MM.1S (cell line): Measurements from ENCODE around the gene SLCO4A1.

Source experiments
- DNase-seq: peaks from one replicate; pipeline ENCODE4 v3.0.0-alpha.2; 2015
- H2AFZ ChIP-seq: fragments of 300-600 bp; sonication (generic); 2 replicates; pipeline ENCODE4 v1.6.0; 2016; ENCODE audit warnings: antibody characterized with exemption, low read length
- H3F3A ChIP-seq: fragments of 300-600 bp; sonication (generic); 2 replicates; pipeline ENCODE4 v1.6.1; 2016; ENCODE audit warnings: mild to moderate bottlenecking, antibody characterized with exemption, low read length, moderate library complexity, mixed read lengths; ENCODE audit not compliant: insufficient read depth
- H3K27ac ChIP-seq: fragments of 300-600 bp; sonication (generic); 2 replicates; pipeline ENCODE4 v1.5.1; 2016; ENCODE audit warnings: mild to moderate bottlenecking, low read length
- H3K27me3 ChIP-seq: fragments of 300-600 bp; sonication (generic); replicated peaks from 2 replicates; pipeline ENCODE4 v1.6.0; 2016; ENCODE audit warnings: low read length; ENCODE audit not compliant: insufficient read depth
- H3K36me3 ChIP-seq: fragments of 300-600 bp; sonication (generic); replicated peaks from 2 replicates; pipeline ENCODE4 v1.6.1; 2016; ENCODE audit warnings: mild to moderate bottlenecking, low read length, mixed read lengths; ENCODE audit not compliant: insufficient read depth
- H3K4me1 ChIP-seq: fragments of 300-600 bp; sonication (generic); 2 replicates; pipeline ENCODE4 v1.6.1; 2016; ENCODE audit warnings: low read length, mixed read lengths
- H3K4me2 ChIP-seq: fragments of 300-600 bp; sonication (generic); 2 replicates; pipeline ENCODE4 v1.6.0; 2016; ENCODE audit warnings: low read depth, low read length
- H3K4me3 ChIP-seq: fragments of 300-600 bp; sonication (generic); 2 replicates; pipeline ENCODE4 v1.5.1; 2016; ENCODE audit warnings: low read length, mixed read lengths
- H3K79me2 ChIP-seq: fragments of 300-600 bp; sonication (generic); 2 replicates; pipeline ENCODE4 v1.6.1; 2016; ENCODE audit warnings: mixed run types, low read length, mixed read lengths
- H3K9ac ChIP-seq: fragments of 300-600 bp; sonication (generic); 2 replicates; pipeline ENCODE4 v1.6.1; 2016; ENCODE audit warnings: low read length, mixed read lengths
- H3K9me2 ChIP-seq: fragments of 300-600 bp; sonication (generic); replicated peaks from 2 replicates; pipeline ENCODE4 v1.6.1; 2016; ENCODE audit warnings: mild to moderate bottlenecking, low read length, mixed read lengths; ENCODE audit not compliant: insufficient read depth
- H3K9me3 ChIP-seq: fragments of 300-600 bp; sonication (generic); replicated peaks from 2 replicates; pipeline ENCODE4 v1.6.1; 2016; ENCODE audit warnings: mild to moderate bottlenecking, low read length, mixed read lengths; ENCODE audit not compliant: insufficient read depth
- H4K20me1 ChIP-seq: fragments of 300-600 bp; sonication (generic); 2 replicates; pipeline ENCODE4 v1.6.1; 2016; ENCODE audit warnings: mild to moderate bottlenecking, low read length, moderate library complexity, mixed read lengths; ENCODE audit not compliant: insufficient read depth
- EZH2 ChIP-seq: fragments of 300-600 bp; sonication (generic); optimal IDR thresholded peaks from 2 replicates; pipeline ENCODE3; 2017; ENCODE audit warnings: low read depth, mild to moderate bottlenecking, antibody characterized with exemption, low read length, mixed read lengths
- EZH2phosphoT487 ChIP-seq: fragments of 300-600 bp; sonication (generic); IDR thresholded peaks from 2 replicates; pipeline ENCODE4 v1.6.1; 2018; ENCODE audit warnings: antibody characterized with exemption, low read length
- TF ChIP-seq, protein P1 (sequence below): fragments of 300-600 bp; sonication (generic); IDR thresholded peaks from 2 replicates; pipeline ENCODE4 v1.5.1; 2016; ENCODE audit warnings: antibody characterized with exemption, low read length, mixed read lengths

Gene SLCO4A1

DNA sequence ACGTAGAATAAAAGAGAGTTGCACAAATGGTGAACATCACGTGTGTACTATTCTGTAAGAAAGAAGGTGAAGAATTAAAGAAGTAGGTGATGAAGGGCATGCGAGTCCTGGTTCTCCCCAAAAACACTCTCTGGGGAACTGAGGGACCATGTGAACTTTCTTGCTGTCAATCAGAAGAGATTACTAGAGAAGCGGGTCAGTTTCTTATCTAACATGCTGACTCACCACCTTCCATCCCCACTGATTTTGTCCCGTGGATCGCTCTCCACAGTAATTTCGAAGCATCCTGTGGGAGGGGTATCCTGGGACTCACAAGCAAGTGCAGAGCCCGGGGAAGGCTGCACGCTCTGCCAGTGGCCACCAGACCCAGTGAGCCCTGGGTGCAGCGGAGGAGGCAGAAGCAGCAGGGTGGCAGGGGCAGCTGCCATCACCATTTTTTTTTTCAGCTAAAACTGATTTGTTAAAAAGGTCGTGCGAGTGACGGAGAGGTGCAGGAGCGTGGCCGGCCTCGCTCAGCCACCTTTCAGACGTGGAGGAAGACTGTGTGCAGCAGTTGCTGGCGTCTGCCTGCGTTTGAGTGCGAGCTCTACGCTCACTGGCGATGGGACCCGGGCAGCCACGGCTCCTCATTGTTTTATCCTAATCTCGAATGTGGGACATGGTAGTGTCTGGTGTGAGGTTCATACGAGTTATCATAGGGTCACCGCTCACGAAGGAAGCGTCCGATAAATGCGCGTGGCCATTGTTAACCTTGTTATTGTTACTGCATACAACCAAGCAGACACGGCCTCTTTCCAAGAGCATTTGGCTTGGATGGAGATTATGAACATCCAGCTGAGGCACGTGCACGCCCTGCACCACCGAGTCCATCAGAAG, 28.0 kb upstream of the SLCO4A1 start:
- Histone ChIP-seq H3K27me3 (peaks cover 75% of the 10 kb centered on the region), H3K4me1 (no peaks in the 10 kb centered on the region), H3K27ac (no peak overlapping the region), H3K9me2 (no peaks in the 10 kb centered on the region), H4K20me1 (no peaks in the 10 kb centered on the region), H3F3A (no peaks in the 10 kb centered on the region), H3K4me3 (no peak overlapping the region), H3K79me2 (no peaks in the 10 kb centered on the region), H3K36me3 (no peaks in the 10 kb centered on the region), H3K9me3 (no peaks in the 10 kb centered on the region), H3K9ac (no peak overlapping the region), H3K4me2 (no peak overlapping the region), H2AFZ (no peak overlapping the region)
- TF ChIP-seq EZH2phosphoT487 (no peak), EZH2 (no peak)
- TF ChIP-seq, protein P1, sequence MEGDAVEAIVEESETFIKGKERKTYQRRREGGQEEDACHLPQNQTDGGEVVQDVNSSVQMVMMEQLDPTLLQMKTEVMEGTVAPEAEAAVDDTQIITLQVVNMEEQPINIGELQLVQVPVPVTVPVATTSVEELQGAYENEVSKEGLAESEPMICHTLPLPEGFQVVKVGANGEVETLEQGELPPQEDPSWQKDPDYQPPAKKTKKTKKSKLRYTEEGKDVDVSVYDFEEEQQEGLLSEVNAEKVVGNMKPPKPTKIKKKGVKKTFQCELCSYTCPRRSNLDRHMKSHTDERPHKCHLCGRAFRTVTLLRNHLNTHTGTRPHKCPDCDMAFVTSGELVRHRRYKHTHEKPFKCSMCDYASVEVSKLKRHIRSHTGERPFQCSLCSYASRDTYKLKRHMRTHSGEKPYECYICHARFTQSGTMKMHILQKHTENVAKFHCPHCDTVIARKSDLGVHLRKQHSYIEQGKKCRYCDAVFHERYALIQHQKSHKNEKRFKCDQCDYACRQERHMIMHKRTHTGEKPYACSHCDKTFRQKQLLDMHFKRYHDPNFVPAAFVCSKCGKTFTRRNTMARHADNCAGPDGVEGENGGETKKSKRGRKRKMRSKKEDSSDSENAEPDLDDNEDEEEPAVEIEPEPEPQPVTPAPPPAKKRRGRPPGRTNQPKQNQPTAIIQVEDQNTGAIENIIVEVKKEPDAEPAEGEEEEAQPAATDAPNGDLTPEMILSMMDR = no peak
- DNase-seq = no peak

DNA sequence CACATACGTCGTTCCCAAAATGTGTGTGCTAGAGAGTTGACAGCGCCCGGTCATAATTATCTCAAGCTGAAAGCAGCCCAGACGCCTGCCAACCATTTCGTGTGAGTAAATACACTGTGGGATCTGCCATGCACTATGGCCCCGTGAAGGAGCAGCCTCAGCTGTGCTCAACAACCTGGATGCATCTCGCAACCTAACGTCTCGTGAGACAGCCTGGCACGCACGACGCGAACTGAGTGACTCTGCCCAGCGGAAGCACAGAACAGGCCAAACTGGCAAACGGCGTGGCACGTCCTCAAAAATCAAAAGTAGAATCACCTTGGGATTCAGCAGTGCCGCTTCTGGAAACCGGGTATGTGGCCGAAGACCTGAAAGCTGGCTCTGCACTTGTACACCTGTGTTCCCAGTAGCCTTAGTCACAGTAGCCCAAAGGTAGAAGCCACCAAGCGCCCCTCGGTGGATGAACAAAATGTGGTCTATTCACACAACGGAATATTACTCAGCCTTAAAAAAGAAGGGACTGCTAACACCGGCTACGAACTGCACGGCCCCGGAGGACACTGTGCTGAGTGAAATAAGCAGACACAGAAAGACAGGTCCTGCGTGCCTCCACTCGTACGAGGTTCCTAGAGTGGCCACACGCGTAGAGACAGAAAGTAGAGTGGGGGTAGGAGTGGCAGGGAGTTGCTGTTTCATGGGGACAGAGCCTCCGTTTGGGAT, 27.2 kb upstream of the SLCO4A1 start:
- no peaks in the 10 kb centered on the region for H3K4me1 ChIP-seq
- H3K27me3 ChIP-seq = peaks cover 67% of the 10 kb centered on the region
- H3K36me3 ChIP-seq = no peaks in the 10 kb centered on the region
- H2AFZ ChIP-seq = no peak overlapping the region
- H3K9me2 ChIP-seq = no peaks in the 10 kb centered on the region
- H3K9me3 ChIP-seq = no peaks in the 10 kb centered on the region
- H3K4me3 ChIP-seq = no peak overlapping the region
- H3K4me2 ChIP-seq = no peak overlapping the region
- H3K79me2 ChIP-seq = no peaks in the 10 kb centered on the region
- no peak overlapping the region for H3K27ac ChIP-seq
- no peak for DNase-seq
- TF ChIP-seq EZH2phosphoT487 (no peak), EZH2 (no peak)
- TF ChIP-seq, protein P1 = no peak
- H3K9ac ChIP-seq = no peak overlapping the region
- H4K20me1 ChIP-seq = no peaks in the 10 kb centered on the region
- no peaks in the 10 kb centered on the region for H3F3A ChIP-seq

DNA sequence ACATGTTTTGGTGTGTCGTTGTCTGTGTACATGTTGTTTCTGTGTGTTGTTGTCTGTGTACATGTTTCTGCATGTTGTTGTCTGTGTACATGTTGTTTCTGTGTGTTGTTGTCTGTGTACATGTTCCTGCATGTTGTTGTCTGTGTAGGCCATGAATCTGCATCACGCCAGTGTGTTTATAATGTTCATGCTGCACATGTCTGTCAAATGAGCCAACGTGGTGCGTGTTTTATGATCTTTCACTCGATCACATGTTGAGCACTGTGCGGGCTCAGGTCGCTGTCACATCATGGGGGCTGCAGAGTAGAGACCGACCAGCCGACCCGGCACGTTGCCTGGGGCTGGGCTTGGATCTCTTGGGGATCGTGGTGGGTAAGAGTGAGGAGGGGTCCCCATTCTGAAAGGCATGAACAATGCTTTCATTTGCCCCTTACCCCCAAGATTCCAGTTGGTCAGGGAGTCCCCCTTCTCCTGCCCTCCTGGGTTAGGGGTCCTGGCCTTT, 26.5 kb upstream of the SLCO4A1 start:
- Histone ChIP-seq H3K27ac (no peak overlapping the region), H4K20me1 (no peaks in the 10 kb centered on the region), H3K4me2 (no peak overlapping the region), H3K4me3 (no peak overlapping the region), H2AFZ (no peak overlapping the region), H3K9ac (no peak overlapping the region), H3K36me3 (no peaks in the 10 kb centered on the region), H3K9me2 (no peaks in the 10 kb centered on the region), H3K27me3 (peaks cover 65% of the 10 kb centered on the region), H3K79me2 (no peaks in the 10 kb centered on the region), H3K9me3 (no peaks in the 10 kb centered on the region), H3K4me1 (no peaks in the 10 kb centered on the region), H3F3A (no peaks in the 10 kb centered on the region)
- DNase-seq = no peak
- TF ChIP-seq EZH2phosphoT487 (no peak), EZH2 (no peak)
- TF ChIP-seq, protein P1 = no peak
